GM21526 (cell line): ENCODE data around the gene RPL22L1.
"Not testable (repeated sequence)": the region's sequence is repeated elsewhere in the genome, so short reads cannot be mapped to it uniquely, and the experiment has no call there.

Experiments used
- ATAC-seq: cut with Tn5 transposase; IDR thresholded peaks from one replicate; pipeline ENCODE4 v1.9.1; 2021; ENCODE audit warnings: moderate library complexity; ENCODE audit not compliant: unreplicated experiment, low FRiP score

RPL22L1 gene

DNA sequence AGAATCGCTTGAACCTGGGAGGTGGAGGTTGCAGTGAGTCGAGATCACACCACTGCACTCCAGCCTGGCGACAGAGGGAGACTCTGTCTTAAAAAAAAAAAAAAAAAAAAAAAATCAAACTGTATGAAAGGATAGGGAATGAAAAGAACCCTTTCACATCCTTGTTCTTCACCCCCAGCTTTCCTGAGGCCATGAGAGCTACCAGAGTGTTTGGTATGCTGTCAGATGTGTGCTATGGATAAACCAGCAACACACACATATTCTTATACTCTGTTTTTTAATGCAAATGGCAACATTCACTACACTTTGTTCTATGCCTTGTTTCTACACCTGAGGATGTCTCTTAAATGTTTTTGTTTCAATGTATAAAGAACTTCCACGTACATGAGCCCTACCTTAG lies 33.5 kb downstream of the RPL22L1 start:
- ATAC-seq = no peak

- no peak for ATAC-seq
Measured at GRCh38 chr3:170835336-170835735, 34.7 kb downstream of the RPL22L1 start.

GRCh38 chr3:170830580-170830979 lies 39.4 kb downstream of the RPL22L1 start:
- ATAC-seq = no peak

GRCh38 chr3:170829546-170830272 lies 40.3 kb downstream of the RPL22L1 start:
- no peak for ATAC-seq

- no peak for ATAC-seq
Measured at GRCh38 chr3:170826047-170826446, 43.9 kb downstream of the RPL22L1 start.

GRCh38 chr3:170823562-170823961 lies 46.4 kb downstream of the RPL22L1 start:
- ATAC-seq = not testable (repeated sequence)

DNA sequence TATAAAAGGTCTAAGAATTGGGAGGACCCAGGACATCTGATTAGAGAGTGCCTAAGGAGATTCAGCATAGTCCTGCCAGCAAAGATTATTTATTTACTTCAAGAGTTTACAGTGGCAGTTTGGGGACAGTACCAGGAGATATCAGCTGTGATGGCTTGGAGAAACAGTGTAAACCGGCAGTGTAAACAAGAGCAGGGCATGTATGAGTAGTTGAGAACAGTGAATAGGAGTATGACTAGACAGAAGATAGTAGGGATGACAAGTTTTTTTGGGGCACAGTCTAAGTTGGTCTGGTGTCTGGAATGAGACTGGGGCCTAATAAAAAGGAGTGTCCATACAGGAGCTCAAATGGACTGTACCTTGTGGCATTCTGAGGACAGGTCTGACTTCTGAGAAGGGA lies 51.7 kb downstream of the RPL22L1 start:
- ATAC-seq = not testable (repeated sequence)

- not testable (repeated sequence) for ATAC-seq
Measured at GRCh38 chr3:170817471-170817870, 52.5 kb downstream of the RPL22L1 start.

DNA sequence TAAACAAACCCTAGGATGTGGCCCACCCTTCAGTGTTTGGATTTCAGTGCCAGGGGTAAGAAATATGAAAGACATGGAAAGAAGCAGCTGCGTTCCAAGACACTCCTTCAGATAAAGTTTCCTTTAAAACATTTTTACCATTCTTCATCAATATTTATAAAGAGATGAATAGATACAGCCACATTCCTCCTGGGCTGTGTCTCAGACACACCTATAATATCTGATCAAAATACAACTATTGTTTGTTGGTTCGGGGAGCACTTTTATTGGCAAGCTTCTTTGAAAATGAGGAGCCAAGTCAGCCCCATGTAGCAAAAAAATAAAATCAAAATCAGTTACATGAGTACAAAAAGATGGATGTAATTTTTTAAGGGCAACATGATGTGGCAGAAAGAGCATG lies 53.2 kb downstream of the RPL22L1 start:
- no peak for ATAC-seq

DNA sequence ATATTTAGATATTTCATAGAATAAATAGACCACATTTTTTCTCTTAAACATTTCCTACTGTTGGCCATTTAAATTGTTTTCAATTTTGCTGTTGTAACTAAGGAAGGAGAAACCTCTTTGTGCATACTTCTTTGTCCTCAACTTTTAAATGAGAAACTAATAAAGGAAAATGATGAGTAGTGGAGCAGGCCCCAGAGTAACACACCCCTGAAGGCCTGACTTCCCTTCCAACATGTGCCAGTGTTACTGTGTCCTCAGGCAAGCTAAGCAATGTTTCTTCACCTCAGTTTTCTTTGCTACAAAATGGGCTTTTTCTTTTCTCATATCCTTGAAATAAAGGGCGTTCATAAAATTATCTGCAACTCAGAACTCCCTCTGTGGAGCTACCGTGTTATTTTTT lies 53.7 kb downstream of the RPL22L1 start:
- no peak for ATAC-seq

- no peak for ATAC-seq
Measured at GRCh38 chr3:170815936-170816335, 54.1 kb downstream of the RPL22L1 start.

GRCh38 chr3:170815340-170815739 lies 54.7 kb downstream of the RPL22L1 start:
- no peak for ATAC-seq
